ENCODE data around the gene CTIF.

GRCh38 chr18:48622911-48623431, 84.1 kb downstream of the CTIF start:
- TF ChIP-seq CTCF (IDR thresholded peaks at IDR 0.05; ENCODE audit: low read length) (no peak), EZH2 (optimal IDR thresholded peaks at IDR 0.05; ENCODE audit: low read depth, low read length) (no peak), EZH2phosphoT487 (IDR thresholded peaks at IDR 0.05; ENCODE audit: low read length) (no peak)

Data from MM.1S (cell line).